Endothelial cell of umbilical vein (primary cell): ENCODE results near the gene CARD10. TPM values are rescaled to one million over a fixed set of nuclear protein-coding genes. Genes with fewer than 3 reads are reported as not detected.

ENCODE experiments used
- BruUV-seq: library from RNA; stranded (reverse); fragments of 400-500 nt; replicated peaks from 2 replicates; lab custom pipeline; 2021; lab: Mats Ljungman, UMichigan
- CTCF ChIA-PET: fragments of 300-600, 350-600 bp; sonication (Branson Sonifier 250); formaldehyde crosslinking; loops from one replicate; lab custom pipeline; 2021; ENCODE audit warnings: antibody characterized with exemption, inconsistent platforms; lab: Charles Lee
- POLR2A ChIA-PET: fragments of 300-600, 350-600 bp; sonication (Branson Sonifier 250); formaldehyde crosslinking; loops from one replicate; lab custom pipeline; 2021; ENCODE audit warnings: antibody characterized with exemption, inconsistent platforms; lab: Charles Lee
- DNase-seq: peaks from one replicate; pipeline ENCODE4 v3.0.0-alpha.2; 2011; ENCODE audit warnings: low read depth, low spot score
- FAIRE-seq: peaks from 2 replicates; lab custom pipeline; 2011; peaks lifted over from hg19 to GRCh38; lab: Jason Lieb, UNC
- H2AFZ ChIP-seq: 2 replicates; pipeline ENCODE4 v1.6.0; 2012; ENCODE audit warnings: low read depth, low read length, control low read depth, inconsistent platforms
- H3K27ac ChIP-seq: 2 replicates; pipeline ENCODE4 v1.5.1; 2011; ENCODE audit warnings: low read depth, mild to moderate bottlenecking, control low read depth, low read length, moderate library complexity; ENCODE audit not compliant: insufficient read depth
- H3K27me3 ChIP-seq, 2 experiments: 2 replicates each; pipeline versions ENCODE4 v1.6.0 to v1.6.1; 2011; ENCODE audit warnings: low read length in 2 of 2, mixed read lengths in 1 of 2; ENCODE audit not compliant: control insufficient read depth in 2 of 2, insufficient read depth in 2 of 2
- H3K36me3 ChIP-seq, 2 experiments: 2 replicates in 1 of 2; 3 replicates in 1 of 2; pipeline ENCODE4 v1.5.1; 2011; ENCODE audit warnings: low read length in 2 of 2, mild to moderate bottlenecking in 1 of 2, moderate library complexity in 1 of 2; ENCODE audit not compliant: control insufficient read depth in 2 of 2, insufficient read depth in 2 of 2; ENCODE audit errors: extremely low read depth in 1 of 2
- H3K4me1 ChIP-seq: 3 replicates; pipeline ENCODE4 v1.5.1; 2011; ENCODE audit warnings: mild to moderate bottlenecking, low read length; ENCODE audit not compliant: control insufficient read depth, insufficient read depth; ENCODE audit errors: extremely low read depth
- H3K4me2 ChIP-seq: 2 replicates; pipeline ENCODE4 v1.6.1; 2011; ENCODE audit warnings: low read length, control low read depth, mixed read lengths; ENCODE audit not compliant: insufficient read depth
- H3K4me3 ChIP-seq, 3 experiments: fragments of 200-600 bp in 1 of 3; sonication (generic), shearing (Covaris generic) in 1 of 3; replicated peaks in 1 of 3; 2 replicates each; pipeline ENCODE4 v1.5.1; 2011 to 2016; ENCODE audit warnings: control low read depth in 3 of 3, low read length in 3 of 3, mild to moderate bottlenecking in 2 of 3, inconsistent platforms in 1 of 3, low read depth in 1 of 3, moderate library complexity in 1 of 3; ENCODE audit not compliant: insufficient read depth in 1 of 3
- H3K79me2 ChIP-seq: 2 replicates; pipeline ENCODE4 v1.6.0; 2012; ENCODE audit warnings: low read length, inconsistent platforms; ENCODE audit not compliant: control insufficient read depth, insufficient read depth
- H3K9ac ChIP-seq: replicated peaks from 2 replicates; pipeline ENCODE3; 2011; ENCODE audit warnings: low read length, control low read depth; ENCODE audit not compliant: insufficient read depth; ENCODE audit errors: extremely low read depth
- H3K9me1 ChIP-seq: replicated peaks from 3 replicates; pipeline ENCODE4 v1.6.0; 2011; ENCODE audit warnings: mild to moderate bottlenecking, low read length; ENCODE audit not compliant: control insufficient read depth, insufficient read depth; ENCODE audit errors: extremely low read depth
- H3K9me3 ChIP-seq: replicated peaks from 2 replicates; pipeline ENCODE4 v1.5.1; 2012; ENCODE audit warnings: low read length, inconsistent platforms; ENCODE audit not compliant: control insufficient read depth, insufficient read depth
- H4K20me1 ChIP-seq: replicated peaks from 2 replicates; pipeline ENCODE3; 2011; ENCODE audit warnings: mild to moderate bottlenecking, low read length; ENCODE audit not compliant: control insufficient read depth, insufficient read depth; ENCODE audit errors: extremely low read depth
- CTCF ChIP-seq, 2 donors: IDR thresholded peaks; 1 replicate in 1 of 2; 2 replicates in 1 of 2; pipeline ENCODE4 v1.5.1; 2011; ENCODE audit warnings: low read length in 2 of 2, mild to moderate bottlenecking in 2 of 2, moderate library complexity in 2 of 2, control low read depth in 1 of 2, inconsistent platforms in 1 of 2, low read depth in 1 of 2; ENCODE audit not compliant: insufficient read depth in 1 of 2; ENCODE audit errors: extremely low read depth in 1 of 2
- EZH2 ChIP-seq: IDR thresholded peaks from 2 replicates; pipeline ENCODE4 v1.6.1; 2012; ENCODE audit warnings: borderline replicate concordance, low read depth, mild to moderate bottlenecking, moderate library complexity, low read length, inconsistent platforms; ENCODE audit not compliant: severe bottlenecking
- FOS ChIP-seq: IDR thresholded peaks from 2 replicates; pipeline ENCODE4 v1.6.1; 2011; ENCODE audit warnings: mild to moderate bottlenecking, low read length, moderate library complexity, borderline replicate concordance; ENCODE audit not compliant: insufficient read depth
- GATA2 ChIP-seq: IDR thresholded peaks from 2 replicates; pipeline ENCODE4 v1.7.0; 2011; ENCODE audit warnings: low read depth, mild to moderate bottlenecking, moderate library complexity, mixed read lengths, low read length; ENCODE audit not compliant: insufficient read length, insufficient read depth
- JUN ChIP-seq: IDR thresholded peaks from 2 replicates; pipeline ENCODE4 v1.6.1; 2011; ENCODE audit warnings: borderline replicate concordance, low read depth; ENCODE audit not compliant: insufficient read length, insufficient read depth
- MAX ChIP-seq: IDR thresholded peaks from 2 replicates; pipeline ENCODE4 v1.6.1; 2011; ENCODE audit not compliant: insufficient read depth, insufficient read length
- MYC ChIP-seq: IDR thresholded peaks from one replicate; pipeline ENCODE4 v1.6.1; 2011; ENCODE audit warnings: mild to moderate bottlenecking, low read depth, low read length
- POLR2A ChIP-seq: IDR thresholded peaks from 2 replicates; pipeline ENCODE4 v1.6.1; 2012; ENCODE audit warnings: low read depth, mild to moderate bottlenecking, control low read depth, low read length
- POLR2AphosphoS5 ChIP-seq: IDR thresholded peaks from 2 replicates; pipeline ENCODE4 v1.6.1; 2012; ENCODE audit warnings: low read depth, mild to moderate bottlenecking, control low read depth, low read length, moderate library complexity; ENCODE audit not compliant: insufficient read depth
- dilution Hi-C: fragments of 300-500 bp; cut with MboI; formaldehyde crosslinking; loops from one replicate; pipeline ENCODE4 v1.15.0; 2019; ENCODE audit warnings: low sequenced_read_pairs; ENCODE audit not compliant: extremely low pct_ligation_motif_present
- intact Hi-C: fragments of 100-400 bp; cut with micrococcal nuclease; formaldehyde crosslinking; loops from one replicate; pipeline ENCODE4 v1.10.0; 2022
- polyA plus RNA-seq, 4 experiments: library from polyadenylated mRNA; depleted of rRNA in 3 of 4; stranded (reverse) in 3 of 4; unstranded in 1 of 4; fragments of >200 nt; gene quantifications; 2 replicates each; pipeline versions ENCODE4 v1.2.1 to v1.2.3, GENCODE V29; 2011 to 2012; ENCODE audit warnings: missing spikeins in 1 of 4
- total RNA-seq: library from RNA; stranded (reverse); gene quantifications from 2 replicates; pipeline ENCODE4 v1.2.3, GENCODE V29; 2021

CARD10 gene
- total and polyA plus RNA-seq, 2 donors (not counting 3 experiments of a cell fraction or from before 2014, with no cell fraction given), result 36.1 to 39.5 TPM

- Histone ChIP-seq H3K4me3 (peak overlapping the region; percentile 69 to 84 (median 78)), H3K79me2 (peaks cover 25% of the 10 kb centered on the region), H3K27me3 (no peaks in the 10 kb centered on the region), H3K9me3 (no peaks in the 10 kb centered on the region), H3K9me1 (no peaks in the 10 kb centered on the region), H3K4me2 (peak overlapping the region; percentile 78), H2AFZ (no peak overlapping the region), H3K9ac (peak overlapping the region; percentile 44), H3K4me1 (peaks cover 9% of the 10 kb centered on the region), H3K36me3 (peaks cover 12 to 16% of the 10 kb centered on the region in 2 experiments), H3K27ac (no peak overlapping the region), H4K20me1 (no peaks in the 10 kb centered on the region)
- TF ChIP-seq CTCF (IDR thresholded peaks at IDR 0.05; ENCODE audit: extremely low read depth in 1 of 2, insufficient read depth in 1 of 2, low read depth in 1 of 2, low read length in 2 of 2), result no peak
- TF ChIP-seq EZH2, result no peak
- no peak for TF ChIP-seq FOS
- no peak for TF ChIP-seq MYC
- no peak for TF ChIP-seq MAX
- no peak for TF ChIP-seq POLR2A
- no peak for TF ChIP-seq JUN
- no peak for TF ChIP-seq GATA2
- TF ChIP-seq POLR2AphosphoS5, result no peak
- no TSS peak for BruUV-seq
- FAIRE-seq (no peak), DNase-seq (no peak)
- ChIA-PET CTCF (interaction anchor here (0.7 to 2.1 kb wide), 3 partner anchors 20 to 46 kb away, joined by 3 to 7 read pairs (median 3); no protein-coding TSS in a partner anchor), POLR2A (interaction anchor here (0.6 kb wide), 1 partner anchor 24 kb away, joined by 3 read pairs; no protein-coding TSS in a partner anchor)
- dilution Hi-C loops, result no loop called here
- intact Hi-C loops, result loop anchor here (2.0 kb wide), 1 partner anchor 33 kb away; no protein-coding TSS in a partner anchor
Measured at GRCh38 chr22:37517826-37518450, 1.3 kb downstream of the CARD10 start.
